ENCODE results near the gene MIER2.
A peak's percentile ranks its signal among the peaks of the same experiment; 100 is the strongest.
"Not testable (repeated sequence)": the region's sequence is repeated elsewhere in the genome, so short reads cannot be mapped to it uniquely, and the experiment has no call there.

The MIER2 gene

GRCh38 chr19:344625-345319 is at the start of gene MIER2:
TSS of gene MIER2 (minus strand) at chr19:344796. CDS start at chr19:344782, 14 bp downstream.
- DNase-seq = peak; percentile 33

GRCh38 chr19:393560-393959 is 49.0 kb upstream of the MIER2 start:
- DNase-seq = not testable (repeated sequence)

DNA sequence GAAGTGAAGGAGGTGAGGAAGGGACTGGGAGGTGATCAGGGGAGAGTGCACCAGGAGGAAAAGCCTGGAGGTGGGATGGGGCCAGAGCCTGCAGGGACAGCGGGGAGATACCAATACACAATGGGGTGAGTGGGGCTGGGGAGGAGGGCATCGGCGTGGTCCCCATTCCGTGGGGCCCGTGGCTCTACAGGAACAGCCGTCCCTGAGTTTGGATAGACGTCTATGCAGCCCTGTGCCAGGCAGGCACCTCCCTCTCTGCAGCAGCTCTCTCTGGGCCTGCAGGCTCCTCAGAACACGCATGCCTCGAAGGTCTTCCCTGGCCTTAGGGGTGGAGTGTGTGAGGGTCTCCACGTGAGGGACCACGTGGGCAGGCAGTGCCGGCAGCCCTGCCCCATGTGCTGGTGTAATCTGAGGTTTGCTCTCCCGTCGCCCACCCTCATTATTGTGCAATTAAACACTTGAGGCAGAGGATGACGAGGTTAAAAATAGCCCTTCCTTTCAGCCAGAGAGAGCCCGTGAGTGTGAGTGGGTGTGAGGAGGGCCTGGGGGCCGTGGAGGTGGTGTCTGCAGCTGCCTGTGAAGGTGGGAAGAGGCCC is 47.9 kb upstream of the MIER2 start:
- DNase-seq = no peak

DNA sequence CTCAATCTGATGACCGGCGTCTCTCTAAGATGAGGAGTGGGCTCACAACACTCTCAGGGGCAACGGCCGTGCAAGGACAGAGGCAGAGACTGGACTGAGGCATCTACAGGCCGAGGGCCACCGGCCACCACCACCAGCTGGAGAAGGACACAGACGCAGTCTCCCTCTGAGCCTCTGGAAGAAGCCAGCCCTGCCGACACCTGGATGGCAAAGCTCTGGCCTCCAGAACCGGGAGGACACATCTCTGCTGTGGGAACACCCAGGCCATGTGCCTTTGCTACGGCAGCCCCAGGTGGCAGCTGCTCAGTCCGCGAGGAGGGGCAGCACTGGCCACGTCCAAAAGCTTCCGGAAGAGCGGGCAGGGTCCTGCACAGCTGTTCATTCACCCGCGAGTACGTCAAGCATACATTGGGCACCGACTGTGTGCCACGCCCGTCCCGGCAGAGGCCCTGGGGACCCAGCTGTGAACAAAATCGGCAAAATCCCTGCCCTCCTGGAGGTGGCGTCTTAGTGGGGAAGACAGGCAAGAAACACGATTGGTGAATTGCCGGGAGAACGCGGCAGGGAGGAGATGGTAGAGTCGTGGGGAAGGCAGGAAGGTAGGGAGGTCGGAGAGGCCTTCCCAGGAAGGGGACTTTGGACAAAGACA is 47.3 kb upstream of the MIER2 start:
- DNase-seq = no peak

DNA sequence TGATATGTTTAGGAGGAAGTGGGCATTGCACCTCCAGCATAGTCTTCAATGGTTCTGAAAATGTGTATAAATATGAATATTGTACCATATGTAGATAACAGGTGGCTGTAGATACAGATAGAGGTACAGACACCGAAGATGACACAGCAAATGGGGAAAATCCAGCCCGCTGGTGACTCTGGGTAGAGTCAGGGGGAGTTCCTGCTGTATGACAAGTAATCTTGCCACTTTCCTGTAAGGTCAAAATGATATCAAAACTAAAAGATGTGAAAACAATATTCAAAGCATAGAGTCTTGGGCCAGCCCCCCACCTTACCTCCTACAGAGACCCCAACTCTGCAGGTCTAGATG is 46.6 kb upstream of the MIER2 start:
- DNase-seq = no peak

- DNase-seq = no peak
Measured at GRCh38 chr19:390386-391206, 46.0 kb upstream of the MIER2 start.

DNA sequence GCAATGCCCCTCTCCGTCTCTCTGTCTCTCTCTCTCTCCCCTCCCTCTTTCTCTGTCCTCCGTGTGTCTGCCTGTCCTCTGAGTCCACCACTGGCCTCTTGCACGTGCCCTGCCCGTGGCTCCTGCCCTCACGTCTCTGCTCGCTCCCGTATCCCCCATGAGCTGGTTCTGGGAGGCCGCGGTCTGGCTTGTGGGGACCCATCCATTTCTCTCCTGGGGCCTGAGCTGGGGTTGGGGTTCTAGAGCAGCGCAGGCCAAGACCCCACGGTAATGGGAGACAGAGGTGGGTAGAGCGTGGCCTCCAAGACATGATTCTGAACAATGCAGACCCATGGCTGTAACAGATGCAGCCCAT is 45.3 kb upstream of the MIER2 start:
- no peak for DNase-seq

DNA sequence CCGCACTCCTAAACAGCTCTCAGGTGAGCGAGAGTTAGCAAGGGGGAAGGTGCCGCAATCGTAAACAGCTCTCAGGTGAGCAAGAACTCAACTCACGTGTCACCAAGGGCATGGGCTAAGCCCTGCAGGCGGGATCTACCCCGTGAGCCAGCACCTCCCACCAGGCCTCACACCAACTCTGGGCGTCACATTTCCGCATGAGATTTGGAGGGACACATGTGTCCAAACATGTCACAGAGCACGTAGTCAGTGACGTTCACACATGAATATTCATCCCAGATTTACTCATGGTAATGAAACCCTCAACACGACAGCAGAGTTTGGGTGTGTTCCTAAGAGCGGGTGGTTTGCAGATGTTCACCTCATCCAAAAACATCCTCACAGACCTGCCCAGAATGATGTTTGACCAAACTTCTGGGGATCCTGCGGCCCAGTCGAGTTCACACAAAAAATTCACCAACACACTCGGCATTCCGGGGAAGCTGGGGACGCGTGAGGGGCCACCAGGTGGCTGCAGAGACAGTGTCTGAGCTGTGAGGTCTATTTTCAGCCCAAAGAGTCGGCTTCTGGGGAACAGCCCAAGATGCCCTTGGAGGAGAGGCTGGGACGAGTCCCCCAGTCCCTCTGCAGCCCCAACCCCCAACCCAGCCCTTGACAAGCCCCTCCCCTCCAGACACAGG is 44.8 kb upstream of the MIER2 start:
- DNase-seq = no peak

DNA sequence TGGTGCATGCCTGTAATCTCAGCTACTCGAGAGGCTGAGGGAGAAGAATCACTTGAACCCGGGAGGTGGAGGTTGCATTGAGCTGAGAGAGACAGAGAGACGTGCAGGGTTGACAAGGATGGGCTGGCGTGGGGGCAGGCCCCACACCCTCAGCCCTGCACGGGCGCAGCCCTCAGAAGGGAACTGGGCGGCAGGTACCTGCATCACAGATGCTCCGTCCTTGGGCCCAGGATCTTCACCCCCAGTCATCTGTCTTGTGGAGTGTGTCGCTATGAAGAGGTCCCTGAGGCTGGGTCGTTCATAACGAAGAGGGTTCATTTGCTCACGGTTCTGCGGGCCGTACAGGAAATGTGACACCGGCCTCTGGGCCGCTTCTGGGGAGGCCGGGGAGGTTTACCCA is 44.1 kb upstream of the MIER2 start:
- no peak for DNase-seq

DNA sequence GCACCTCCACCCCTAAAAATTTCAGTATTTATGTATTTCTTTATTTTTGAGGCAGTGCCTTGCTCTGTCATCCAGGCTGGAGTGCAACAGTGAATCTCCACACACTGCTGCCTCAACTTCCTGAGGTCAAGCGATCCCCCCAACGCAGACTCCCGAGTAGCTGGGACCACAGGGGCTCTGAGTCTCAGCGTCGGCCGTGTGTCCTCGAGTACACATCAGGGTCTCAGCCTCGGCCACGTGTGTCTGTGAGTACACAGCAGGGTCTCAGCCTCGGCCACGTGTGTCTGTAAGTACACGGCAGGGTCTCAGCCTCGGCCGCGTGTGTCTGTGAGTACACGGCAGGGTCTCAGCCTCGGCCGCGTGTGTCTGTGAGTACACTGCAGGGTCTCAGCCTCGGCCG is 43.2 kb upstream of the MIER2 start:
- DNase-seq = no peak

- DNase-seq = not testable (repeated sequence)
Measured at GRCh38 chr19:386632-387301, 42.2 kb upstream of the MIER2 start.

GRCh38 chr19:386189-386588 is 41.6 kb upstream of the MIER2 start:
- not testable (repeated sequence) for DNase-seq

GRCh38 chr19:384799-385169 is 40.2 kb upstream of the MIER2 start:
- no peak for DNase-seq

DNA sequence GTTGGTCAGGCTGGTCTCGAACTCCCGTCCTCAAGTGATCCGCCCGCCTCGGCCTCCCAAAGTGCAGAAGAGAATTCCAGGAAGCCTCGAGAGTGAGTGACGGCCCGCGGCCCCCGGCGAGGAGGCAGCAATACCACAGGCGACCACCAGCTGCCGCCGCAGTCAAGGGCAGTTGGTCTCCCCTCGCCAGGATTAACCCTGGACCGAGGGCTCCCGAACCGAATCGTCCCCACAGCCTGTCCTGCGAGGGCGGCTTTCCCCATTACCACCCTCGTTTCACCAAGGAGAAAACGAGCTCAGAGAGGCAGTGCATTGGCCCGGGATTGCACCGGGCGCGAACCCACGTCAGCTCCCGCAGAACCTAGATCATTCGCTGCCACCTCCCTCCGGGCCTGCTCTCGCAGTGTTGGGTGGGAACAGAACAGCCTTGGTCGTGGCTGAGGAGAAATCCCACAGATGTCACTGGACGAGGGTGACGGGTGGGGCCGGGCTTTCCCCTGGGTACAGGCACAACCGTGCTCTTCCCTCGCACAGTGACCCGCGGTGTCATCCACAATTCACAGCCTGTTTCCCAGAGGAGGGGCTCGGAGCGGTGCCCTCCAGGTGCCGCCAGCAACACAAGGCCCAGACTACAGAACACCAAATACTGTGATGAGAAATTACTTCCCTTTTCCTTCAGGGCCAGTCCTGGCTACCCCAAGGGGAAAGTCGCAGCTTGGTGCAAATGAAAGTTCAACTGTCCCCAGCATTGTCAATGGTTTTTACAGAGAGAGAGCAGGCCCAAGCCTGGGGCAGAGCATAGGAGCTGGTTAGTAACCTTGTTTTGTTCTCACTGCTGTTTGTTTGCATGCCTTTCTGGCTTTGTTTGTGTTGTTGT is 39.6 kb upstream of the MIER2 start:
- DNase-seq = no peak

DNA sequence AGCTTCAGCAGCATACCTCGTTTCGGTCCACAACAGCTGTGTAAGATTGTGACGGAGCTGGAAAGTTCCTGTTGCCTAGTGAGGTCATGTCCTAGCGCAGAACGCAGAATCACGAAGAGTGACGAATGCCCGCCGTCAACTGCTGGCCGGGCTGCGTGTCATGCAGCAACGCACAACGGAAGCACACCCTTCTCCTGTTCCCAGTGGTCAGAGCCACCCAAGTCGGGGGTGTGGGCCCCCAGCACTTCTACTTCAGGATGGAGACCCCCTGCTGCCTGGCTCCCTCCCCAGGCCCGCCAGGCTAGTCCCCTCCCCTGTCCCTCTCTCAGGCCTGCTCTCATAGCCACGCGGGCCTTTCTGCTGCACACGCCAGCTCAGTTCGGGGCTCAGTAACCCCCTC is 38.4 kb upstream of the MIER2 start:
- no peak for DNase-seq

GRCh38 chr19:382578-382977 is 38.0 kb upstream of the MIER2 start:
- not testable (repeated sequence) for DNase-seq

- not testable (repeated sequence) for DNase-seq
Measured at GRCh38 chr19:381901-382300, 37.3 kb upstream of the MIER2 start.

- not testable (repeated sequence) for DNase-seq
Measured at GRCh38 chr19:380618-381219, 36.1 kb upstream of the MIER2 start.

DNA sequence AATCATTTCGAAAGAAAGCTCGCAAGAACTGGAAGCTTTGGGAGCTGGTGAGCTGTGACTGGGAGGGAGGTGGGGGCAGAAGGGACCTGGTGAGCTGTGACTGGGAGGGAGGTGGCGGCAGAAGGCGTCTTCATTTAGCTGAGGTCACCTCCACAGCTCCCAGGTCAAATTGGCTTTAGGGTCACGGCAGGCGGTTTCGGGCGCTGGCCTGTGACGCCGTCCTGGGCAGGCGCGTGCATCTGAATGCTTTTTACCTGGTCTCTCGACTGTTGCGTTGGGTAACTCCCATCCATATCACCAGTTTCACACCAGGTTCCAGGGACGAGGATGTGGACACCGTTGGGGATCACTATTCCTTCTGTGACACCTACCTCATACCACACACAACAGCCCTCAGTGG is 35.2 kb upstream of the MIER2 start:
- DNase-seq = no peak

- no peak for DNase-seq
Measured at GRCh38 chr19:378706-379105, 34.1 kb upstream of the MIER2 start.

All from NCI-H1048 (cell line).